Stomach (tissue), 9 donors: Measurements from ENCODE around the gene G0S2. TPM values are rescaled to one million over a fixed set of nuclear protein-coding genes. Genes with fewer than 3 reads are reported as not detected.

Experiments
- DNase-seq, 2 donors: peaks; one replicate each; pipeline versions ENCODE4 v3.0.0 to v3.0.0-alpha.2; 2013 to 2019
- H3K27ac ChIP-seq, 5 donors: fragments of 200-600 bp in 4 of 5; sonication (generic) in 4 of 5; one replicate each; pipeline ENCODE4 v1.5.1; 2013 to 2019; ENCODE audit warnings: mild to moderate bottlenecking in 1 of 5, moderate library complexity in 1 of 5
- H3K27me3 ChIP-seq, 3 donors: fragments of 200-600 bp; sonication (generic); one replicate each; pipeline ENCODE4 v1.5.1; 2017 to 2019; ENCODE audit warnings: mixed run types in 1 of 3
- H3K36me3 ChIP-seq, 4 donors: fragments of 200-600 bp; sonication (generic); 1 replicate in 3 of 4; 2 replicates in 1 of 4; pipeline ENCODE4 v1.5.1; 2016 to 2019
- H3K4me1 ChIP-seq, 4 donors: fragments of 200-600 bp; sonication (generic); one replicate each; pipeline ENCODE4 v1.5.1; 2016 to 2019
- H3K4me3 ChIP-seq, 4 donors: fragments of 200-600 bp; sonication (generic) in 3 of 4; one replicate each; pipeline ENCODE4 v1.5.1; 2016 to 2019; ENCODE audit warnings: mild to moderate bottlenecking in 1 of 4
- H3K9me3 ChIP-seq, 4 donors: fragments of 200-600 bp; sonication (generic); one replicate each; pipeline ENCODE4 v1.5.1; 2016 to 2019
- EP300 ChIP-seq: sonication (generic); formaldehyde crosslinking; IDR thresholded peaks from one replicate; pipeline ENCODE4 v1.6.1; 2017; ENCODE audit warnings: antibody characterized with exemption
- POLR2A ChIP-seq, 4 donors: fragments of 450-650 bp; IDR thresholded peaks; one replicate each; pipeline ENCODE4 v1.6.1; 2016; ENCODE audit warnings: antibody characterized with exemption in 4 of 4, control low read depth in 2 of 4, mild to moderate bottlenecking in 1 of 4, moderate library complexity in 1 of 4
- POLR2AphosphoS5 ChIP-seq, 3 donors: sonication (generic); formaldehyde crosslinking; IDR thresholded peaks; one replicate each; pipeline ENCODE4 v1.6.1; 2016; ENCODE audit warnings: antibody characterized with exemption in 3 of 3
- WGBS, 5 donors: extraction: QIAGEN DNeasy Blood & Tissue Kit in 3 of 5; methylation state at CpG; one replicate each; pipeline versions ENCODE4 v1.1.5 to v1.1.7; 2013 to 2018; 5-methylcytosine and 5-hydroxymethylcytosine counted together
- intact Hi-C: fragments of 100-400 bp; cut with DNase I; formaldehyde crosslinking; loops from one replicate; pipeline ENCODE4 v1.15.1; 2023; ENCODE audit warnings: low total_unique reads
- polyA plus RNA-seq, 3 donors: library from polyadenylated mRNA; stranded (reverse); fragments of 200-250 nt; gene quantifications; one replicate each; pipeline ENCODE4 v1.2.3, GENCODE V29; 2013
- total RNA-seq, 5 donors: library from RNA; depleted of rRNA; stranded (reverse); fragments of >200 nt; gene quantifications; one replicate each; pipeline versions ENCODE4 v1.1.0 to v1.2.3, GENCODE V29; 2014 to 2016
- TF ChIP-seq, protein P1 (sequence below), 7 experiments: fragments of 450-650 bp in 4 of 7; fragments of 200-600 bp in 3 of 7; sonication (generic) in 3 of 7; IDR thresholded peaks; one replicate each; pipeline ENCODE4 v1.5.1; 2016 to 2019; ENCODE audit warnings: antibody characterized with exemption in 7 of 7, control low read depth in 2 of 7, mild to moderate bottlenecking in 1 of 7
- donor health status: healthy with polysubstance abuse.
- donor health status: Bipolar disorder and iron deficiency.
- donor health status: healthy.

The G0S2 gene
- total and polyA plus RNA-seq, 8 donors = 11.0 to 227 (median 49.1) TPM; not detected in 1

DNA sequence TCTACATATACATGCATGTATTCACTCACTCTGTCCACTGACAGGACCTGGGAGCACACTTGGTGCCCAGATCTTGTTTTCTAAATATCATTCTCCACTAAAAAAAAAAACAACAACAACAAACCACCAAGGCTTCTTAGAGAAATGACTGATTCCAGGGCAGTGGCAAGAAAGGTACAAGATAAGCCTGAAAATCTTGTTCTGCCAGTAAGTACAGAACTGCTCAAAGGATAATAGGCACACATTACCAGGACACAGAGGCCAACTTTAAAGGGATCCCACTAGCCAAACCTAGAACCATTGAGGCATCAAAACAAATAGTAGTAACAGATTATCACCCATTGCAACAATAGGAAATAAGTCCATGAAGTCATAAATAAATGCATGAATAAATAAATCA, 40.1 kb downstream of the G0S2 start:
- H3K27me3 ChIP-seq = peaks cover 0 to 5% (median 0%) of the 10 kb centered on the region in 3 donors
- TF ChIP-seq, protein P1, sequence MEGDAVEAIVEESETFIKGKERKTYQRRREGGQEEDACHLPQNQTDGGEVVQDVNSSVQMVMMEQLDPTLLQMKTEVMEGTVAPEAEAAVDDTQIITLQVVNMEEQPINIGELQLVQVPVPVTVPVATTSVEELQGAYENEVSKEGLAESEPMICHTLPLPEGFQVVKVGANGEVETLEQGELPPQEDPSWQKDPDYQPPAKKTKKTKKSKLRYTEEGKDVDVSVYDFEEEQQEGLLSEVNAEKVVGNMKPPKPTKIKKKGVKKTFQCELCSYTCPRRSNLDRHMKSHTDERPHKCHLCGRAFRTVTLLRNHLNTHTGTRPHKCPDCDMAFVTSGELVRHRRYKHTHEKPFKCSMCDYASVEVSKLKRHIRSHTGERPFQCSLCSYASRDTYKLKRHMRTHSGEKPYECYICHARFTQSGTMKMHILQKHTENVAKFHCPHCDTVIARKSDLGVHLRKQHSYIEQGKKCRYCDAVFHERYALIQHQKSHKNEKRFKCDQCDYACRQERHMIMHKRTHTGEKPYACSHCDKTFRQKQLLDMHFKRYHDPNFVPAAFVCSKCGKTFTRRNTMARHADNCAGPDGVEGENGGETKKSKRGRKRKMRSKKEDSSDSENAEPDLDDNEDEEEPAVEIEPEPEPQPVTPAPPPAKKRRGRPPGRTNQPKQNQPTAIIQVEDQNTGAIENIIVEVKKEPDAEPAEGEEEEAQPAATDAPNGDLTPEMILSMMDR (IDR thresholded peaks at IDR 0.05) = no peak
- TF ChIP-seq POLR2A (IDR thresholded peaks at IDR 0.05) (no peak), POLR2AphosphoS5 (IDR thresholded peaks at IDR 0.05) (no peak), EP300 (no peak)
- H3K36me3 ChIP-seq = no peaks in the 10 kb centered on the region
- H3K27ac ChIP-seq = no peak overlapping the region
- DNase-seq = no peak
- H3K9me3 ChIP-seq = no peaks in the 10 kb centered on the region
- peaks cover 0 to 5% (median 0%) of the 10 kb centered on the region in 4 donors for H3K4me1 ChIP-seq
- no peak overlapping the region for H3K4me3 ChIP-seq
- intact Hi-C loops = no loop called here

DNA sequence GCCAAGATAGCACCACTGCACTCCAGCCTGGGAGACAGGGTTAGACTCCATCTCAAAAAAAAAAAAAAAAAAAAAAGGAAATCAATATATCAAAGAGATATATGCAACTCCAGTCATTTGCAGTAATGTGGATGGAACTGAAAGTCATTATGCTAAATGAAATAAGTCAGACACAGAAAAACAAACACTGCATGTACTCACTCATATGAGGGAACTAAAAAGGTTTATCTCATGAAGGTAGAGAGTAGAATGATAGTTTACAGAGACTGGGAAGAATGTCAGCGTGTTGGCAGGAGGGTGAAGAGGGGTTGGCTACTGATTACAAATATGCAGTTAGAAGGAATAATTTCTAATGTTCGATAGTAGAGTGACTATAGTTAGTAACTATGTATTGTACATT, 42.6 kb downstream of the G0S2 start:
- peaks cover 0 to 6% (median 0%) of the 10 kb centered on the region in 4 donors for H3K4me1 ChIP-seq
- H3K4me3 ChIP-seq = no peak overlapping the region
- 59 to 72% (median 66%) methylated on average over 2 of the region's 2 CpGs for WGBS, 5 donors
- H3K36me3 ChIP-seq = no peaks in the 10 kb centered on the region
- H3K27ac ChIP-seq = no peak overlapping the region
- intact Hi-C loops = no loop called here
- H3K27me3 ChIP-seq = no peaks in the 10 kb centered on the region
- TF ChIP-seq EP300 = no peak
- TF ChIP-seq, protein P1 (IDR thresholded peaks at IDR 0.05) = no peak
- no peak for TF ChIP-seq POLR2AphosphoS5 (IDR thresholded peaks at IDR 0.05)
- no peak for TF ChIP-seq POLR2A (IDR thresholded peaks at IDR 0.05)
- no peaks in the 10 kb centered on the region for H3K9me3 ChIP-seq
- DNase-seq = no peak

DNA sequence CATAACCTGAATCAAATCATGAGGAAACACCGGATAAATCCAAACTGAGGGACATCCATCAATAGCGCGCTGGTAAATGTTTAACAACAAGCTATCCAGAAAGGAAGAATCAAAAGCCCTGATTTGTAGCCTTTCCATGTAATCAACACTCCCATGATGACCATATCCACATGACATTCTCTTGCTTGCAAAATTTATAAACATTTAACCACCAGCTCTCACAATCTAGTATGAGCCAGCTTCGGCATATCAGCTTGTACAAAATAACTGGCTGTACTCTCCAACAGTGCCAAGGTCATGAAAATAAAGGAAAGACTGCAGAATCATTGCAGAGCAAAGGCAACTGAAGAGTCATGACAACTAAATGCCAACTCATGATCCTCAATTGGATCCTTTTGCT, 45.1 kb downstream of the G0S2 start:
- Histone ChIP-seq H3K9me3 (no peaks in the 10 kb centered on the region), H3K27ac (peak overlapping the region in 2 of 5 donors; percentile 18 to 38), H3K4me3 (no peak overlapping the region), H3K36me3 (no peaks in the 10 kb centered on the region), H3K4me1 (peaks cover 0 to 6% (median 0%) of the 10 kb centered on the region in 4 donors), H3K27me3 (no peaks in the 10 kb centered on the region)
- intact Hi-C loops = no loop called here
- 67 to 83% (median 79%) methylated on average over 4 of the region's 4 CpGs for WGBS, 5 donors
- DNase-seq = peak in 1 of 2 donors; percentile 30
- TF ChIP-seq POLR2A (IDR thresholded peaks at IDR 0.05) (no peak), POLR2AphosphoS5 (IDR thresholded peaks at IDR 0.05) (no peak), EP300 (no peak)
- TF ChIP-seq, protein P1 (IDR thresholded peaks at IDR 0.05) = no peak

DNA sequence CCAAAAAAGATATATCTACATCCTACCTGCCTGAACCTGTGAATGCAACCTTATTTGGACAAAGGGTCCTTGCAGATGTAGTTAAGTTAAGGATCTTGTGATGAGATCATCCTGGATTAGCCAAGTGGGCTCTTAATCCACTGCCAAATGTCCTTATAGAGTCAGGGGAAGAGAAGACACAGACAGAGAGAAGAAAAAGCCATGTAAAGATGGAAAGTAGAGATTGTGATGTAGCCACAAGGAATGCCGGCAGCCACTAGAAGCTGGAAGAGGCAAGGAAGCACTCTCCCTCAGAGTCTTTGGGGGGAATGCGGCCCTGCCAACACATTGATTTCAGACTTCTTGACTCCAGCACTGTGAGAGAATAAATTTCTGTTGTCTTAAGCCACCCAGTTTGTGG, 45.6 kb downstream of the G0S2 start:
- H3K9me3 ChIP-seq = no peaks in the 10 kb centered on the region
- H3K27ac ChIP-seq = peak overlapping the region in 2 of 5 donors; percentile 18 to 38
- TF ChIP-seq EP300 (no peak), POLR2AphosphoS5 (IDR thresholded peaks at IDR 0.05) (no peak), POLR2A (IDR thresholded peaks at IDR 0.05) (no peak)
- TF ChIP-seq, protein P1 (IDR thresholded peaks at IDR 0.05) = no peak
- H3K4me1 ChIP-seq = peaks cover 0 to 6% (median 0%) of the 10 kb centered on the region in 4 donors
- intact Hi-C loops = no loop called here
- H3K27me3 ChIP-seq = no peaks in the 10 kb centered on the region
- 74 to 92% (median 79%) methylated on average over 2 of the region's 2 CpGs for whole genome bisulfite sequencing, 5 donors
- DNase-seq = no peak
- no peak overlapping the region for H3K4me3 ChIP-seq
- no peaks in the 10 kb centered on the region for H3K36me3 ChIP-seq
